ENCODE data around the gene NPAS3. TPM values are rescaled to one million over a fixed set of nuclear protein-coding genes. Genes with fewer than 3 reads are reported as not detected.

The NPAS3 gene
- total and polyA plus RNA-seq, 4 experiments from 2014 or later: not detected

DNA sequence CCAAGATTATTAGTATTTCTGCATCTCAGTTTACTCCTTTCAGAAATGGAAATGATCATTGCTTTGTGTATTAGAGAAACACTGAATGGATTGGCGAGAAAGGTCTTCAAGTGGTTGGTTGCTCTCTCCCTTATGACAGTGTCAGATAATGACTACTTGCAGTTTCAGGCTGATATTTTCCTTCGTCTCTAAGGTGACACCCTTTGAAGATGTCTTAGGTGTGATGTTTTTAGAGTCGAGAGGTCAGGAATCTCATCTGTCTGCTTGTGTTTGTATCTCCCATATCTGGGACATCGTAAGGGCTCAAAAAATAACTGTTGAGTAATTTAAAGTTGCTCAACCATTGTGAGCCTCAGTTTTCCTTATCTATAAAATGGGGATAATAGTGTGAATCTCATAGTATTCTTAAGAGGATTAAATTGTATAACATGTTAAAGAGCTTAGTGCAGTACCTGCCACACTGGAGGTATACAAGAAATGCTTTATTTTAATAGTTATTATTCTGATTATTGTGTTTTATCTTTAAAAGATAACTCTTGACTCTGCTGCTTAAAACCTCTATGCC, 40.1 kb downstream of the NPAS3 start:
- ChIA-PET CTCF (ENCODE audit: partially characterized antibody) (no interaction called here), POLR2A (ENCODE audit: partially characterized antibody) (no interaction called here)
- Mint-ChIP-seq H3K27me3 (peaks cover 1% of the 10 kb centered on the region in 2 donors), H3K9me3 (no peaks in the 10 kb centered on the region), H3K36me3 (no peaks in the 10 kb centered on the region), H3K27ac (no peak overlapping the region), H3K4me3 (no peak overlapping the region), H3K4me1 (no peaks in the 10 kb centered on the region)
- no peak overlapping the region for H3K4me3 ChIP-seq (ENCODE audit: low read length in 2 of 2)
- no peaks in the 10 kb centered on the region for H3K9me3 ChIP-seq (ENCODE audit: control insufficient read depth in 1 of 2, low read length in 2 of 2)
- intact Hi-C loops (cut with micrococcal nuclease): no loop called here
- no peak overlapping the region for H3K27ac ChIP-seq (ENCODE audit: low read depth, low read length)
- no peaks in the 10 kb centered on the region for H3K36me3 ChIP-seq (ENCODE audit: insufficient read depth, low read length)
- DNase-seq: no peak
- no peaks in the 10 kb centered on the region for H3K27me3 ChIP-seq (ENCODE audit: insufficient read depth, low read length)
- H3K4me1 ChIP-seq (ENCODE audit: insufficient read depth, low read length): no peaks in the 10 kb centered on the region

DNA sequence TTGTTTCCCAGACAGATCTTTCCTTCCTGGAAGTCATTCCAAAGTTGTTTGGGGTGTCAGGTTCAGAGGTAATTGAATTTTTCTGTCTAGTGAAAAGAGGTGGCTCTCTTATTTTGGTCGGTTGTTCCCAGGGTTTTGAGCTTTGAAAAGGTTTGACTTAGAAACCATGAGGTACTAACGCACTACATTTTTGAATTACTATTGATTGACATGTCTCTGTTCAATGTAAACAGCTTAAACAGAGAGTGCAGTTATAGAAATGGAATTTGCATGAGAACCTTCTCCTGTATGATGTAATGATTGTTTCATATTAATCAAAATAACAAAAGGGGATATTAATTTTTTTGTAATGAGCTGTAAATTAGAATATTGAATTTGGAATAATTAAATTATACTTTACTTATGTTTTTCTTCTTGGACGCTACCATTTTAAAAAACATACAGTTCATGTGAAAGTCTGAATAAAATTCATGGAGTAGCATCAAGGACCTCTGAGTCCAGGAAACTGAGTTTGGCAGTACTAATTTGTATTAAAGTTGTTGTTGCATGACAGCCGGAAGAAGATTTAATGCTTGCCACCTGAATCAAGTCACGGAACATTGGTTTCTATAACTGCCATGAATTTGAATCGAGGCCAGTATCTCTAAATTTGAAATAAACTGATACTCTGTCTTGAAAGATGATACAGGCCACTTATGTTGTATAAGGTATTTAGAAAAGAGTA, 41.7 kb downstream of the NPAS3 start:
- intact Hi-C loops (cut with micrococcal nuclease): no loop called here
- POLR2A ChIA-PET (ENCODE audit: partially characterized antibody): no interaction called here

GRCh38 chr14:32980902-32981501, 42.3 kb downstream of the NPAS3 start:
- Mint-ChIP-seq H3K4me1 (no peaks in the 10 kb centered on the region), H3K27ac (no peak overlapping the region), H3K36me3 (no peaks in the 10 kb centered on the region), H3K9me3 (no peaks in the 10 kb centered on the region), H3K4me3 (no peak overlapping the region), H3K27me3 (peaks cover 0 to 2% of the 10 kb centered on the region in 2 donors)
- intact Hi-C loops (cut with micrococcal nuclease): no loop called here
- CTCF ChIA-PET (ENCODE audit: partially characterized antibody): no interaction called here
- Histone ChIP-seq H3K27me3 (ENCODE audit: insufficient read depth, low read length) (no peaks in the 10 kb centered on the region), H3K27ac (ENCODE audit: low read depth, low read length) (no peak overlapping the region), H3K9me3 (ENCODE audit: control insufficient read depth in 1 of 2, low read length in 2 of 2) (no peaks in the 10 kb centered on the region), H3K36me3 (ENCODE audit: insufficient read depth, low read length) (no peaks in the 10 kb centered on the region), H3K4me1 (ENCODE audit: insufficient read depth, low read length) (no peaks in the 10 kb centered on the region), H3K4me3 (ENCODE audit: low read length in 2 of 2) (no peak overlapping the region)
- POLR2A ChIA-PET (ENCODE audit: partially characterized antibody): no interaction called here
- no peak for DNase-seq

More for the DNA sequence above, 41.7 kb downstream of the NPAS3 start:
- Histone ChIP-seq H3K9me3 (ENCODE audit: control insufficient read depth in 1 of 2, low read length in 2 of 2) (no peaks in the 10 kb centered on the region), H3K4me3 (ENCODE audit: low read length in 2 of 2) (no peak overlapping the region), H3K27ac (ENCODE audit: low read depth, low read length) (no peak overlapping the region), H3K27me3 (ENCODE audit: insufficient read depth, low read length) (no peaks in the 10 kb centered on the region), H3K4me1 (ENCODE audit: insufficient read depth, low read length) (no peaks in the 10 kb centered on the region), H3K36me3 (ENCODE audit: insufficient read depth, low read length) (no peaks in the 10 kb centered on the region)
- no peak overlapping the region for H3K27ac Mint-ChIP-seq
- CTCF ChIA-PET (ENCODE audit: partially characterized antibody): no interaction called here
- no peak for DNase-seq
- H3K4me3 Mint-ChIP-seq: no peak overlapping the region
- H3K27me3 Mint-ChIP-seq: peaks cover 0 to 2% of the 10 kb centered on the region in 2 donors
- no peaks in the 10 kb centered on the region for H3K9me3 Mint-ChIP-seq
- no peaks in the 10 kb centered on the region for H3K36me3 Mint-ChIP-seq
- H3K4me1 Mint-ChIP-seq: no peaks in the 10 kb centered on the region

DNA sequence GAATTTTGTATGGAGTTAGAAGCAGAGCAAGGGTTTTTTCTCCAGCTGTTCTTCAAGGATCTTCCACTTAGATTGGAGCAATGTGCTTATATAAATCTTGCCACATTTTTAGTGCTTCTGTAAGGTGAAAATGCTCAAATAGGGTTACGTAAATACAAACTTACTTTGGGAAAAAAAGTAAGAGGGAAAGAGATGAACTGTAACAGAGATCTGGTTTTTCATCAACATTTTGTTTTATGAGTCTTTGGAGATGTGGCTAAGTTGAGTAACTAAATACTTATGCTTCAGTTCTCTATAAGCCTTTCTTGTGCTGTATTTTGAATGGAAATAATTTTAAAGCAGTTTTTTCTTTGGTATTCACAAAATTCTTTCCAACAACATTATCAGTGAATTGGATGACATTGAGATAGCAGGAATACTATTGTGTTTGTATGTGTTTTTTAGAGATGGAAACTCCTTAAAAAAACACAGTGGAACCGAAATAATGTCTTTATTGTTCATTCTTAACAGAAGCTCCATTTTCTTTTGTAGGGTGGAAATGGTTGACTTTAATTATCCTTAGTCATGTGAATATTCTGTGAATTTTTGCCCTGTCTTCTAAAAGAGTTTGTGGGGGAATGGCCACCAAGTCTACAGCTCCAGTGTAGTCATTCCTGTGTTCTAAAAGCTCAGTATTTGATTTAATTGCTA, 45.7 kb downstream of the NPAS3 start:
- no peaks in the 10 kb centered on the region for H3K4me1 Mint-ChIP-seq
- peaks cover 0 to 2% of the 10 kb centered on the region in 2 donors for H3K27me3 Mint-ChIP-seq
- Histone ChIP-seq H3K4me3 (ENCODE audit: low read length in 2 of 2) (no peak overlapping the region), H3K9me3 (ENCODE audit: control insufficient read depth in 1 of 2, low read length in 2 of 2) (no peaks in the 10 kb centered on the region), H3K27ac (ENCODE audit: low read depth, low read length) (no peak overlapping the region), H3K4me1 (ENCODE audit: insufficient read depth, low read length) (no peaks in the 10 kb centered on the region), H3K27me3 (ENCODE audit: insufficient read depth, low read length) (no peaks in the 10 kb centered on the region), H3K36me3 (ENCODE audit: insufficient read depth, low read length) (no peaks in the 10 kb centered on the region)
- H3K4me3 Mint-ChIP-seq: no peak overlapping the region
- ChIA-PET CTCF (ENCODE audit: partially characterized antibody) (no interaction called here), POLR2A (ENCODE audit: partially characterized antibody) (no interaction called here)
- peaks cover 0 to 4% (median 0%) of the 10 kb centered on the region in 8 donors for H3K9me3 Mint-ChIP-seq
- intact Hi-C loops (cut with micrococcal nuclease): no loop called here
- H3K36me3 Mint-ChIP-seq: no peaks in the 10 kb centered on the region
- H3K27ac Mint-ChIP-seq: no peak overlapping the region
- no peak for DNase-seq

GRCh38 chr14:32985866-32986265, 47.2 kb downstream of the NPAS3 start:
- Mint-ChIP-seq H3K4me1 (no peaks in the 10 kb centered on the region), H3K4me3 (no peak overlapping the region), H3K36me3 (no peaks in the 10 kb centered on the region), H3K27ac (no peak overlapping the region), H3K9me3 (peaks cover 0 to 6% (median 0%) of the 10 kb centered on the region in 8 donors), H3K27me3 (peaks cover 0 to 2% of the 10 kb centered on the region in 2 donors)
- no peaks in the 10 kb centered on the region for H3K27me3 ChIP-seq (ENCODE audit: insufficient read depth, low read length)
- POLR2A ChIA-PET (ENCODE audit: partially characterized antibody): no interaction called here
- CTCF ChIA-PET (ENCODE audit: partially characterized antibody): no interaction called here
- no peak overlapping the region for H3K27ac ChIP-seq (ENCODE audit: low read depth, low read length)
- intact Hi-C loops (cut with micrococcal nuclease): no loop called here
- H3K4me3 ChIP-seq (ENCODE audit: low read length in 2 of 2): no peak overlapping the region
- no peaks in the 10 kb centered on the region for H3K4me1 ChIP-seq (ENCODE audit: insufficient read depth, low read length)
- DNase-seq: no peak
- no peaks in the 10 kb centered on the region for H3K36me3 ChIP-seq (ENCODE audit: insufficient read depth, low read length)
- no peaks in the 10 kb centered on the region for H3K9me3 ChIP-seq (ENCODE audit: control insufficient read depth in 1 of 2, low read length in 2 of 2)

- Histone ChIP-seq H3K9me3 (ENCODE audit: control insufficient read depth in 1 of 2, low read length in 2 of 2) (no peaks in the 10 kb centered on the region), H3K27ac (ENCODE audit: low read depth, low read length) (no peak overlapping the region), H3K27me3 (ENCODE audit: insufficient read depth, low read length) (no peaks in the 10 kb centered on the region), H3K4me3 (ENCODE audit: low read length in 2 of 2) (no peak overlapping the region), H3K36me3 (ENCODE audit: insufficient read depth, low read length) (no peaks in the 10 kb centered on the region), H3K4me1 (ENCODE audit: insufficient read depth, low read length) (no peaks in the 10 kb centered on the region)
- intact Hi-C loops (cut with micrococcal nuclease): no loop called here
- DNase-seq: no peak
- H3K27me3 Mint-ChIP-seq: peaks cover 0 to 2% of the 10 kb centered on the region in 2 donors
- no peaks in the 10 kb centered on the region for H3K36me3 Mint-ChIP-seq
- no peak overlapping the region for H3K4me3 Mint-ChIP-seq
- CTCF ChIA-PET (ENCODE audit: partially characterized antibody): interaction anchor here (0.7 kb wide), 1 partner anchor 9 kb away, joined by 4 read pairs; no protein-coding TSS in a partner anchor
- no peak overlapping the region for H3K27ac Mint-ChIP-seq
- peaks cover 0 to 6% (median 0%) of the 10 kb centered on the region in 8 donors for H3K9me3 Mint-ChIP-seq
- POLR2A ChIA-PET (ENCODE audit: partially characterized antibody): no interaction called here
- H3K4me1 Mint-ChIP-seq: no peaks in the 10 kb centered on the region
Measured at GRCh38 chr14:32986791-32987540, 48.3 kb downstream of the NPAS3 start.

- intact Hi-C loops (cut with micrococcal nuclease): no loop called here
- Histone ChIP-seq H3K4me1 (ENCODE audit: insufficient read depth, low read length) (no peaks in the 10 kb centered on the region), H3K27me3 (ENCODE audit: insufficient read depth, low read length) (no peaks in the 10 kb centered on the region), H3K36me3 (ENCODE audit: insufficient read depth, low read length) (no peaks in the 10 kb centered on the region), H3K4me3 (ENCODE audit: low read length in 2 of 2) (no peak overlapping the region), H3K9me3 (ENCODE audit: control insufficient read depth in 1 of 2, low read length in 2 of 2) (no peaks in the 10 kb centered on the region), H3K27ac (ENCODE audit: low read depth, low read length) (no peak overlapping the region)
- no peak for DNase-seq
- ChIA-PET CTCF (ENCODE audit: partially characterized antibody) (no interaction called here), POLR2A (ENCODE audit: partially characterized antibody) (no interaction called here)
- H3K4me3 Mint-ChIP-seq: no peak overlapping the region
- no peak overlapping the region for H3K27ac Mint-ChIP-seq
- peaks cover 0 to 20% (median 7%) of the 10 kb centered on the region in 8 donors for H3K9me3 Mint-ChIP-seq
- H3K4me1 Mint-ChIP-seq: no peaks in the 10 kb centered on the region
- no peaks in the 10 kb centered on the region for H3K36me3 Mint-ChIP-seq
- no peaks in the 10 kb centered on the region for H3K27me3 Mint-ChIP-seq
Measured at GRCh38 chr14:32991691-32992090, 53.0 kb downstream of the NPAS3 start.

Measured in CD4-positive, alpha-beta memory T cell (primary cell).